Pulmonary artery endothelial cell (primary cell): ENCODE measurements around the gene GLI1. TPM values are rescaled to one million over a fixed set of nuclear protein-coding genes. Genes with fewer than 3 reads are reported as not detected.

Experiments
- DNase-seq: peaks from one replicate; pipeline ENCODE4 v3.0.0-alpha.2; 2011; ENCODE audit warnings: low read depth, low spot score
- total RNA-seq: library from RNA; depleted of rRNA; stranded (reverse); fragments of >200 nt; gene quantifications from 2 replicates; pipeline ENCODE4 v1.2.3, GENCODE V29; 2014

GLI1 gene
- total RNA-seq, 1 donor from 2014 or later: 0.07 TPM

DNA sequence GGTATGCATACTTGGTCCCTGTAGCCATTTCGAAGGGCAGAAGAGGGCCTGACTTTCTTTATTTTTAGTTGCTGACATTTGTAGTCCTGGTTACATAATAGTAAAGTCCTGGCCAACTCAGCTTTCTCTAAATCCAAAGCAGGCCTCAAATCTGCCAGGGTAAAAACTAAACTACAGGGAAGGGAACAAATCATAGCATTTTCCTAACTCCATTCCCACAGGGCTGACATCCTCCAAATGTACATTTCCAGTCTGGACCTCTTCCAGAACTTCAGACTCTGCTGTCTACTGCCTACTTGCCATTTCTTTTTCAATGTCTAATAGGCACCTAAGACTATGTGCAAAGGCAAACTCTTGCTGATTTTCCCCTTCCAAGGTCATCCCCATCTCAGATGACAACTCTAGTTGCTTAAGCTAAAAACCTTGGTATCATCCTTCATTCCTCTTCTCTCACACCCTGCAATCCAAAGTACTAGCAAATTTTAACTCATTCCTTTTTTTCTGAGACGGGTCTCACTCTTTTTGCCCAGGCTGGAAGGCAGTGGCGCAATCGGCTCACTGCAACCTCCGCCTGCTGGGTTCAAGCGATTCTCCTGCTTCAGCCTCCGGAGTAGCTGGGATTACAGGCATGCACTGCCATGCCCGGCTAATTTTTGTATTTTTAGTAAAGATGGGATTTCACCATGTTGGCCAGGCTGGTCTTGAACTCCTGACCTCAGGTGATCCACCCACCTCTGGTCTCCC lies 58.8 kb downstream of the GLI1 start:
- no peak for DNase-seq

DNA sequence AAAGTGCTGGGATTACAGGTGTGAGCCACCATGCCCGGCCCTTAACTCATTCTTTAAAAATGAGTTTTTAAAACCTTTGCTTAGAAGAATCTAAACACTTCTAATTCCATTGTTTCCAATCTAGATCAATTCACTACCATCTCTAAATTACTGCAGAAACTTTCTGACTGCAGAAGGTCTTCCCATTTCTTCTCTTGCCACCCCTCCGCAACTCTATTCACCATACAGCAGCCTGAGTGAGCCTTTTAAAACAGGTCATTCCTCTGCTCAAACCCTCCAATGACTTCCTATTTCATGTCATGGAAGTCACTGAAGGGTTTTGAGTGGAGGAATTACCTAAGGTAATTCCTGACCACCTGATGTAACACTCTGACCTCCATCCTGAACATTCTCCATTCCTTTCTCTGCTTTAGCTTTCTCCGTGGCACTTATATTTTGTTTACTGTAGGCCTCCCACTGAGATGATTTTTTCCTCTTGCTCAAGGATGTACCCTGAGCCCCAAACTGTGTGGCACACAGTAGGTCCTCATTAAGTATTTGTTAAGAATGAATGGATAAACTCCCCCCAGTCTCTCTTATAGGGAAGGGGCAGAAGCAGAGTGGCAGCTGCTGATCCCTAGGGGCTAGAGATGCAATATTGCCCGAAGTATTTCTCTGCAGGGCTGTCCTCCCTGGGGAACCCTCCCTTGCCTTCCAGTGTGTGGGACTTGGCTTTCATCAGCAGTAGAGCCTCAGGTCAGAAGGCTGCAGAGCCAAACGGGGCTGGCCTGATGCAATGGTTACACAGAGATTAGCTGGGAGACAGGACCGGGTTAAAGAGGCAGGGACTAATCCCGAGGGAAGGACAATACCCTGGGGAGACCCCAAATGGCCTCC lies 59.6 kb downstream of the GLI1 start:
- no peak for DNase-seq

DNA sequence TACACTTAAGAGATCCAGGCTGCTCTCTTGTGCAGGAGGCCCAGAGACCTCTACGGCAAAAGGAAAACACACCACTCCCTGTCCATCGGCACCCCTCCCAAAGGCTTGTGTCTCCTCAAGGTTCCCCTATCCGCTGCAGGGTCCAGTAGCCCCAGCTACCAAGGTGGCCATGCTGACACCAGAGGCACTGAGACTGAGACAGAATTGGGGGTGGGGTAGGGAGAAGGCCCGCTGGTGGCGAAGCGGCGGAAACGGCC lies 60.1 kb downstream of the GLI1 start:
- no peak for DNase-seq

DNA sequence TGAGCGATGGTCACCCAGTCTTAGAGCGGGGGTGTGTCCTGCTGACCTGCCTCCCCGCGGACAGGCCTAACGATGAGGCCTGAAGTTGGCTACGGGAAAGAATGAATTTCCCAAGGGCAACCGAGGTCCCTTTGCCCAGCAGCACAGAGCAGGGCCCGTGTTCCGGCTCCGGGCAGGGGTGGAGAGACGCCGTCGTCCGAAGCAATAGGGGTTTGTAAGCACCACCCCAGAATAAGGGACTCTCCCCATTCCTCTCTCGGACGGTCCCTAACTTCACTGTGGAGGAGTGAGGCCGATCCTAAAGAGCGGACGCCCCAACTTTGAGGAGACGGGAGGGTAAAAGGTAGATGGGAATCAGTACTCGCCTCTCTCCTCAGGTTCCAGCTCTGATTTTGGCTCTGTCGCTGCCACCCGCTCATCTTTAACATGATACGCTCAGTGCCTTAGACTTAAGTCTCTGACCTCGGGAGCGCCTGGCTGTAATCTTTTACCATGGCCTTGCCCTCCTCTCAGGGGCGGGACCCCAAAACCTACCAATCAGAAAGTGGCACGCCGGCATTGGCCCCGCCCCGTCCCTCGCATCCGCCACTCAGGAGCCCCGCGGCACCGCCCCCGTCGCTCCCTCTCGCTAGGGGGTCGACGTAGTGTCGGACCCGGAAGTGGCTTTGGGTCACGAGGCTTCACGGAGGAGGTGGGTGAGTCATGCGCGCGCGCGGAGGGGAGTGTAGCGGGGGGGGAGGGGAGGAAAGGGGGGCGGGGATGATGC lies 60.7 kb downstream of the GLI1 start, which contains the start of gene DDIT3:
DDIT3 (minus strand) TSS at position 462 of the 766 bp plus-strand sequence. CDS start 3,108 bp downstream, outside the sequence.
- DNase-seq: peak; percentile 94

DNA sequence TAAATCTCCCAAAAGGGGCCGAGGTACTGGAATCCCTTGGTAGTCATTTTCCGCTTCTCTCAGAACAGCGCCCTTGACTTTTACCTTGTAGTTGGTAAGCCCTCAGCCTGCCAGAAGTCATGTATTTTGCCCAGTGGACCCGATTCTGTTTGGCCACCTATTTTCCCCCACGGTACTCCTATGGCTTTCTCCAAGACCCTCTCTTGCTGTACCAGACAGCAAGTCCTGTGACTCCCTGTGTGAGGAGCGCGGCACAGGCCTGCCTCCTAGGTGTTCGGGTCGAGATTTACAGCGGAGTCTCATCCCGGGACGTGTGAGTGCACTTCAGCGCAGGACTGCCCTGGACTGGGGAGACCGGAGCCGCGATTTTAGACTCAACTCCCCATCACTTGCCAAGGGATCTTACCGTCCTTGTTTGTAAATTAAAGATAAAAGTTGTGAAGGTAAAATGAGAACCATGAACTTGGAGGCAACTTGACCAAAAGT lies 62.0 kb downstream of the GLI1 start:
- no peak for DNase-seq

Other genes starting within 250 kb of the GLI1 start
- 0.13 and 0.28 TPM in 2 replicates for gene NXPH4, start 243.0 kb upstream of the GLI1 start, total RNA-seq
- 247 and 270 TPM in 2 replicates for gene SHMT2, start 230.1 kb upstream of the GLI1 start, total RNA-seq
- gene STAC3, start 208.6 kb upstream of the GLI1 start, total RNA-seq: 0.07 and 0.13 TPM in 2 replicates
- gene R3HDM2, start 28.7 kb upstream of the GLI1 start, total RNA-seq: 4.5 and 5.5 TPM in 2 replicates
- not detected in 2 replicates for gene INHBC, start 25.0 kb upstream of the GLI1 start, total RNA-seq
- gene INHBE, start 4.5 kb upstream of the GLI1 start, total RNA-seq: not detected in 2 replicates
- gene ARHGAP9, start 20.1 kb downstream of the GLI1 start, total RNA-seq: under 0.01 TPM in 1 of 2 replicates, not detected in the other
- 171 and 179 TPM in 2 replicates for gene MARS1, start 28.3 kb downstream of the GLI1 start, total RNA-seq
- 6.0 and 12.6 TPM in 2 replicates for gene DDIT3, start 60.7 kb downstream of the GLI1 start, total RNA-seq
- gene MBD6, start 63.0 kb downstream of the GLI1 start, total RNA-seq: 5.3 and 8.3 TPM in 2 replicates
- gene DCTN2, start 87.4 kb downstream of the GLI1 start, total RNA-seq: 81.0 and 90.1 TPM in 2 replicates
- gene KIF5A, start 90.3 kb downstream of the GLI1 start, total RNA-seq: under 0.01 and 0.14 TPM in 2 replicates
- 10.4 and 11.8 TPM in 2 replicates for gene PIP4K2C, start 131.4 kb downstream of the GLI1 start, total RNA-seq
- 4.8 and 11.4 TPM in 2 replicates for gene DTX3, start 145.0 kb downstream of the GLI1 start, total RNA-seq
- gene ARHGEF25, start 151.7 kb downstream of the GLI1 start, total RNA-seq: 5.3 and 5.7 TPM in 2 replicates
- 0.07 and 0.35 TPM in 2 replicates for gene B4GALNT1, start 173.4 kb downstream of the GLI1 start, total RNA-seq
- 194 and 222 TPM in 2 replicates for gene OS9, start 234.3 kb downstream of the GLI1 start, total RNA-seq